ENCODE measurements around the gene SH2D3C. TPM values are rescaled to one million over a fixed set of nuclear protein-coding genes. Genes with fewer than 3 reads are reported as not detected.

Gene SH2D3C
- total and polyA plus RNA-seq, 8 donors = 1.4 to 7.1 (median 2.5) TPM

DNA sequence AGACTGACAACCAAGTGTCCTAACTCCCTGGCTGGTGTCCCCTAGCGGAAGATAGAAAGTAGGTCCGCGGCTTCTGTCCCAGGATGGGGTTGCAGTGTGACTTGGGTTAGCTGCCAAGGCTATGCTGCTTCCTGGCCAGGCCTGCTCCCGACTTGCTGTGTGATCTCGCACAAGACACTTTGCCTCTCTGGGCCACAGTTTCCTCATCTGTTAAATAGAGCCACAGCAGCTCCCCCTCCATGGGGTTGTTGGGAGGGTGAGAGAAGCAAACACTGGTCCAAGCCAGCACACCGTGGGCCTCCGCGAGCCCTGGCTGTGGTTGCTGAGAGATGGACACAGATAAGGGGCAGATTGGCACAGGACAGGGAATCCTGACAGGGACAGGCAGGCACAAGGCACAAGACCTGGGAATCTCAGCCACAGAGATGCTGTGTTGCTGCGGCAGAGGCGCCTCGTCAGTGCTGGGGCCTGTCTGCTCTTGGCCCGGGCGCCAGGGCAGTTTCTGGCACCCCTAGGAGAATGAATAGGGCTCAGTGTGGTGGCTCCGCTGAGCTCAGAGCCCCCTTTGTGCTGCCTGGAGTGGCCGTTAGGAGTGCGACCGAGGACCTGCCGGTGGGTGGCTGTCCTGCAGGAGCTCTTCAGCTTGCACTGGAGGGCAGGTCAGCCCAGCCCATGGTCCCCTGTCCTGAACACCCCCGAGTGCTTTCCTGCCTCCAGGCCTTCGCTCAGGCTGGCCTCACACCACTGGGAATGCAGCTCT is 1.8 kb upstream of the SH2D3C start:
- intact Hi-C loops (cut with DNase I) = no loop called here
- Histone ChIP-seq H3K4me3 (no peak overlapping the region), H3K27me3 (no peaks in the 10 kb centered on the region), H3K27ac (no peak overlapping the region), H3K36me3 (no peaks in the 10 kb centered on the region), H3K4me1 (no peaks in the 10 kb centered on the region), H3K9me3 (no peaks in the 10 kb centered on the region)
- no peak for ATAC-seq
- DNase-seq = peak in 1 of 6 donors; percentile 48
- WGBS, 2 donors = 74 to 75% methylated on average over 19 to 20 of the region's 20 CpGs
- no peak for TF ChIP-seq CTCF (IDR thresholded peaks at IDR 0.05)
- FAIRE-seq = no peak

- H3K4me1 ChIP-seq = no peaks in the 10 kb centered on the region
- no peak overlapping the region for H3K4me3 ChIP-seq
- intact Hi-C loops (cut with DNase I) = no loop called here
- TF ChIP-seq CTCF (IDR thresholded peaks at IDR 0.05) = no peak
- H3K36me3 ChIP-seq = no peaks in the 10 kb centered on the region
- ATAC-seq = peak in 3 of 4 donors; percentile 21 to 35 (median 33)
- peak overlapping the region in 2 of 4 donors; percentile 55 for H3K27ac ChIP-seq
- H3K9me3 ChIP-seq = no peaks in the 10 kb centered on the region
- DNase-seq = peak in 1 of 6 donors; percentile 23
- no peaks in the 10 kb centered on the region for H3K27me3 ChIP-seq
- FAIRE-seq = no peak
- WGBS, 2 donors = 76 to 83% methylated on average over 17 of the region's 17 CpGs
Measured at GRCh38 chr9:127779136-127779981, 893 bp upstream of the SH2D3C start.

- no peak for TF ChIP-seq CTCF (IDR thresholded peaks at IDR 0.05)
- no peak for ATAC-seq
- intact Hi-C loops (cut with DNase I) = no loop called here
- WGBS, 2 donors = 76 to 82% methylated on average over 18 of the region's 18 CpGs
- Histone ChIP-seq H3K36me3 (no peaks in the 10 kb centered on the region), H3K4me3 (peak overlapping the region in 1 of 4 donors; percentile 22), H3K4me1 (no peaks in the 10 kb centered on the region), H3K9me3 (no peaks in the 10 kb centered on the region), H3K27me3 (no peaks in the 10 kb centered on the region), H3K27ac (no peak overlapping the region)
- DNase-seq = peak in 1 of 6 donors; percentile 26
- FAIRE-seq = no peak
Measured at GRCh38 chr9:127777368-127777980, 992 bp downstream of the SH2D3C start.

GRCh38 chr9:127776924-127777289 is 1.6 kb downstream of the SH2D3C start:
- peak in 1 of 6 donors; percentile 17 for DNase-seq
- H3K9me3 ChIP-seq = no peaks in the 10 kb centered on the region
- TF ChIP-seq CTCF (IDR thresholded peaks at IDR 0.05) = no peak
- no peaks in the 10 kb centered on the region for H3K27me3 ChIP-seq
- H3K27ac ChIP-seq = no peak overlapping the region
- WGBS, 2 donors = 50 to 74% methylated on average over 5 of the region's 5 CpGs
- intact Hi-C loops (cut with DNase I) = no loop called here
- FAIRE-seq = no peak
- H3K4me3 ChIP-seq = peak overlapping the region in 1 of 4 donors; percentile 22
- no peaks in the 10 kb centered on the region for H3K36me3 ChIP-seq
- H3K4me1 ChIP-seq = no peaks in the 10 kb centered on the region
- no peak for ATAC-seq

All from pancreas (tissue), 10 donors.